ENCODE data around the gene RPTOR.

RPTOR gene

DNA sequence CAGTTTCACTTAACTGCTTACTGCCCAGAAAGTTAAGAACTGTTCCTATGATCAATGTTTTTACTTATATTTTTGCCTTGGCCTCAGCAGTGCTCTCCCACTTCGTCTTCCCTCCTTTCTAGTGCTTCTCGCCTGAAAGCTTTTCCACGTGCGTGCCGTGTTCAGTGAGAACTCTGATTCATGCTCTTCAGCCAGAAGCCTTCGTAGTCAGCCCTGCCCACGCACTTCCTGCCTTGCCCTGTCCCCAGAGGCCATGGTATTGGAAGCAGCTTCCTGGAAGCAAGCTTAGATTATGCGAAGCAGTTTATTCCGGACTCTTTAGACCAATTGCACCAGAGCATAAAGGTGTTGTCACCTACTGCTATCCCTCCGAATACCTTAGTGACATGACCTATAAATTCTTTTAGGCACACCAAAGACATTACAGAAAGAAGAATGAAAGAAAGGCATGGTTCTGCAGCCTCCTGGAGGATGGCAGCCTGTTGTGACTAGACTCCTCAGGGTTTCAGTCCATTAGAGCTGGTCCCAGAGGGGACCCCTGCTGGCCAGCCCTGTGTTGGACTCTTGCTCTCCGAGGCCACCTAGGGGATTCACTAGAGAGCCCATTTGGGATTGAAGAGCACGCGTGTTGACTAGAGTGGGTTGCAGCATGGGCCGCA is 105.2 kb downstream of the RPTOR start:
- ChIA-PET CTCF (interaction anchor here (1.3 to 2.8 kb wide), 3 partner anchors 9 to 151 kb away, joined by 3 to 9 read pairs (median 3); no protein-coding TSS in a partner anchor), POLR2A (no interaction called here)
- TF ChIP-seq, protein P1, sequence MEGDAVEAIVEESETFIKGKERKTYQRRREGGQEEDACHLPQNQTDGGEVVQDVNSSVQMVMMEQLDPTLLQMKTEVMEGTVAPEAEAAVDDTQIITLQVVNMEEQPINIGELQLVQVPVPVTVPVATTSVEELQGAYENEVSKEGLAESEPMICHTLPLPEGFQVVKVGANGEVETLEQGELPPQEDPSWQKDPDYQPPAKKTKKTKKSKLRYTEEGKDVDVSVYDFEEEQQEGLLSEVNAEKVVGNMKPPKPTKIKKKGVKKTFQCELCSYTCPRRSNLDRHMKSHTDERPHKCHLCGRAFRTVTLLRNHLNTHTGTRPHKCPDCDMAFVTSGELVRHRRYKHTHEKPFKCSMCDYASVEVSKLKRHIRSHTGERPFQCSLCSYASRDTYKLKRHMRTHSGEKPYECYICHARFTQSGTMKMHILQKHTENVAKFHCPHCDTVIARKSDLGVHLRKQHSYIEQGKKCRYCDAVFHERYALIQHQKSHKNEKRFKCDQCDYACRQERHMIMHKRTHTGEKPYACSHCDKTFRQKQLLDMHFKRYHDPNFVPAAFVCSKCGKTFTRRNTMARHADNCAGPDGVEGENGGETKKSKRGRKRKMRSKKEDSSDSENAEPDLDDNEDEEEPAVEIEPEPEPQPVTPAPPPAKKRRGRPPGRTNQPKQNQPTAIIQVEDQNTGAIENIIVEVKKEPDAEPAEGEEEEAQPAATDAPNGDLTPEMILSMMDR (IDR thresholded peaks at IDR 0.05; ENCODE audit: control extremely low read depth, extremely low read depth, low read depth, missing control alignments) = peak; percentile 45
- DNase-seq (ENCODE audit: extremely low spot score) = peak; percentile 50

DNA sequence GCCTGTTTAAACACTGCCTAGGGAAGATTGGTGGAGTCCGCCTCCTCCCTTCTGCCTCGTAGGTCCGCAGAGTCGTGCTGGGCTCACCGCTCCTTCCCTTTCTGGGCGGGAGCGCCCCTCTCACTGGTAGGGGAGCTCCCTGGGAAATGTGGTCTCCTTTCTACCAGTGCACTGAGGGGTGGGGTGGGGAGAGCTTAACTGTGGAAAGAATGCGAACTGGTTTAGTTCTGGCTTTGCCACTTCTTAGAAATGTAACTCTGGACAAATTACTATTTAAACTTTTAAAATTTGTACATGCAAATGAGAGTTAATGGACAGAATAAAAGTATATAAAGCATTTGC is 105.7 kb downstream of the RPTOR start:
- ChIA-PET CTCF (interaction anchor here (1.3 to 2.8 kb wide), 2 partner anchors 9 to 12 kb away, joined by 3 to 9 read pairs; no protein-coding TSS in a partner anchor), POLR2A (no interaction called here)
- DNase-seq (ENCODE audit: extremely low spot score) = no peak
- TF ChIP-seq, protein P1 (IDR thresholded peaks at IDR 0.05; ENCODE audit: control extremely low read depth, extremely low read depth, low read depth, missing control alignments) = no peak

DNA sequence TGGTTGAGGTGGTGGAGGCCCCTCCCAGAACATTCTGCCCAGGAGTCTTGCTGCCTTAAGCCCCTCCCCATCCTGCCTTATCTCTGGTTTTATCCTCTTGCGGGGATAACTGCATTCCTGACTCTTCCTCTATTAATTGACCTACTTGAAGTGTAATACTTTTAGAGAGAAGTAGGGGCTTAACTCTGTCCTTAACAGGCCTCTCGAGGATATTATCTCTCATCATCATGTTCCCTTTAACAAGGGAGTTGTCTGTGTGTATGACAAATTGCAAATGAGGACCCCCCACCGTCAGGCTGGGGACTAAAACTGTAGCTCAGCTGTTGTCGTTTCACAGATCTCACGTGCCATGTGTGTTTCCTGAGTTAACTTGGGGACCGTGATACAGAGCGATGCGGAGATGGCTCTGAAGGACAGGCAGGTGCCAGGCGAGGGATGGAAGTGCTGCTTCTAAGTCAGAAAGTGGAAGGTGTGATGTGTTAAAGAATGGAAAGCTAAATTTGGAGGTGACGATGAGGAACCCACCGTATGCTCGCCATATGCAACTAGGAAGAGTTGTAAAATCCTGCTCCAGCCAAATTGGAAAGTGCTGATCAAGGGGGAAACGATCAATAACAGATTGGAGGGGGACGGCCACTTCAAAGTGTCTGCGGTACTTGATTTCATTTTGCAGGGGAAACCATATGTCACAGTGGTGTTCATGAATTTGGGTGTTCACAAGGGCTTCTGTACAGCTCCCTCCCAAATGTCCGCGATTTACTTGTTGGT is 106.3 kb downstream of the RPTOR start:
- ChIA-PET POLR2A (no interaction called here), CTCF (interaction anchor here (1.3 to 2.8 kb wide), 2 partner anchors 8 to 13 kb away, joined by 3 to 9 read pairs; no protein-coding TSS in a partner anchor)
- TF ChIP-seq, protein P1 (IDR thresholded peaks at IDR 0.05; ENCODE audit: control extremely low read depth, extremely low read depth, low read depth, missing control alignments) = no peak
- DNase-seq (ENCODE audit: extremely low spot score) = no peak

DNA sequence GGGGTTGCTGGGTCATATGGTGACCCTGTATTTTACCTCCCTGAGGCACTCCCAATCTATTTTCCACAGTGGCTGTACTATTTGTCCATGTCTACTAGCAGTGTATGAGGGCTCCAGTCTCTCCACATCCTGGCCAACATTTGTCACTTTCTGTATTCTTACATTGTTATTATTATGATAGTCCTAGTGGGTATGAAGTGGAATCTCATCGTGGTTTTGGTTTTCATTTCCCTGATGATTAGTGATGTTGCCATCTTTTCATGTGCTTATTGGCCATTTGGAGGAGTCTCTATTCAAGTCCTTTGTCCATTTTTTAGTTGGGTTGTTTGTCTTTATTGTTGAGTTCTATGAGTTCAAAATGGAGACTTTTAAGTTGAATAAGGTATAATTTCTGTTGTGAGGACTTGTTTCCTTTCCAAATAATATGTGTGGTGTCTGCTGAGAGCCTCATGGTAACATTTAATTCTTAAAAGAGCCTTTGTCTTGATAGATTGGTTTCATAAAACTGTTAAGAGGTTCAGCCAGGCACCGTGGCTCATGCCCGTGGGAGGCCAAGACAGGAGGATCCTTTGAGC is 108.2 kb downstream of the RPTOR start:
- ChIA-PET POLR2A (no interaction called here), CTCF (interaction anchor here (1.0 kb wide), 1 partner anchor 23 kb away, joined by 3 read pairs; no protein-coding TSS in a partner anchor)
- no peak for DNase-seq (ENCODE audit: extremely low spot score)
- TF ChIP-seq, protein P1 (IDR thresholded peaks at IDR 0.05; ENCODE audit: control extremely low read depth, extremely low read depth, low read depth, missing control alignments) = no peak

DNA sequence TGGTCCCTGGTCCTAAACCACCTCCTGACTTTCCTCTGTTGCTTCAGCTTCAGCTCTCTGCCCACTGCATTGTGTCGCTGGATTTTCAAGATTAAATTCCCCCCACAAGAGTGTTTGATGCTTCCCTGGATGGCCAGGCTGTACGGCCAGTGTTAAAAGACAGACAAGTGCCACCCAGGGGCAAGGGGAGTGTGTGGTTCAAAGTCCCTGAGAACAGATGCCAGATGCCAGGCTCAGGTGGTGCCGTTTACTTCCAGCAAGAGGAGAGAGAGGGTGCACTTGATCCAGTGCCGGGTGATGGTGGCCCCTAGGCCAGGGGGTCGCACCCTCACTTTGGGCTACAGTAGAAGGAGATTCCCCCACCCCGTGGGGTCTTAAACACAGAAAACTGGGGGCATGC is 109.2 kb downstream of the RPTOR start:
- DNase-seq (ENCODE audit: extremely low spot score) = no peak
- CTCF ChIA-PET = interaction anchor here (1.0 kb wide), 1 partner anchor 24 kb away, joined by 3 read pairs; no protein-coding TSS in a partner anchor
- POLR2A ChIA-PET = no interaction called here
- TF ChIP-seq, protein P1 (IDR thresholded peaks at IDR 0.05; ENCODE audit: control extremely low read depth, extremely low read depth, low read depth, missing control alignments) = no peak

DNA sequence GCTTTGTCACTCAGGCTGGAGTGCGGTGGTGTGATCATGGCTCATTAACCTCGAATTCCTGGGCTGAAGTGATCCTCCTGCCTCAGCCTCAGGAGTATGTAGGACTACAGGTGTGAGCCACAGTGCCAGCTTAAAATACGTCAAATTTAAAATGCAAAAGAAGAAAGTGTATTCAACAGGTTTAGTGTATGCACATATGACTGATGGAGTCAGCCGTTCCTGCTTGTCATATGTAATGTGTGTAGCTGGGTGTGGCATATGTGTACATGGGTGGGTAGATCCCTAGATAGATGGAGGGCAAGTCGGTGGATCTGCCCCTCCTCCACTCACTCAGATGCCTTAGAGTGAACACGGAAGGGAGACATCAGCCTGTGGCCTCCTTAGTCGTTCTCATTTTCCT is 111.0 kb downstream of the RPTOR start:
- ChIA-PET POLR2A (no interaction called here), CTCF (interaction anchor here (0.7 to 1.0 kb wide), 2 partner anchors 25 to 50 kb away, joined by 3 read pairs; no protein-coding TSS in a partner anchor)
- TF ChIP-seq, protein P1 (IDR thresholded peaks at IDR 0.05; ENCODE audit: control extremely low read depth, extremely low read depth, low read depth, missing control alignments) = no peak
- no peak for DNase-seq (ENCODE audit: extremely low spot score)

Data from GM10248 (cell line).